Heart right ventricle (tissue), 16 donors: ENCODE results near the gene GSN. TPM values are rescaled to one million over a fixed set of nuclear protein-coding genes. Genes with fewer than 3 reads are reported as not detected.

ENCODE experiments used
- ATAC-seq, 8 donors: fragments of 200-7000 bp; cut with Tn5 transposase; one replicate each; pipeline ENCODE4 v1.9.1; 2020; ENCODE audit warnings: mild to moderate bottlenecking in 8 of 8, moderate library complexity in 8 of 8, moderate number of reproducible peaks in 1 of 8
- DNase-seq, 2 donors: peaks; one replicate each; pipeline ENCODE4 v3.0.0-alpha.2; 2020
- H3K27ac ChIP-seq, 10 donors: fragments of 200-600 bp; sonication (generic) in 2 of 10; one replicate each; pipeline versions ENCODE4 v1.5.0 to v1.8.0; 2020 to 2022; ENCODE audit warnings: mild to moderate bottlenecking in 3 of 10
- H3K27me3 ChIP-seq, 7 donors: fragments of 200-600 bp; one replicate each; pipeline ENCODE4 v1.8.0; 2021 to 2022; ENCODE audit warnings: mild to moderate bottlenecking in 2 of 7
- H3K36me3 ChIP-seq, 9 donors: fragments of 200-600 bp; sonication (generic) in 1 of 9; one replicate each; pipeline versions ENCODE4 v1.5.0 to v1.8.0; 2020 to 2022; ENCODE audit warnings: mild to moderate bottlenecking in 2 of 9
- H3K4me1 ChIP-seq, 9 donors: fragments of 200-600 bp; sonication (generic) in 1 of 9; one replicate each; pipeline versions ENCODE4 v1.5.0 to v1.8.0; 2020 to 2022; ENCODE audit warnings: mild to moderate bottlenecking in 4 of 9
- H3K4me3 ChIP-seq, 10 donors: fragments of 200-600 bp; sonication (generic) in 2 of 10; one replicate each; pipeline versions ENCODE4 v1.5.0 to v1.8.0; 2020 to 2022; ENCODE audit warnings: mild to moderate bottlenecking in 7 of 10, moderate library complexity in 2 of 10
- H3K9me3 ChIP-seq, 11 donors: fragments of 200-600 bp in 10 of 11; sonication (generic) in 2 of 11; one replicate each; pipeline versions ENCODE4 v1.5.0 to v1.8.0; 2013 to 2022; ENCODE audit warnings: mild to moderate bottlenecking in 2 of 11, control low read depth in 1 of 11, moderate library complexity in 1 of 11
- CTCF ChIP-seq, 9 donors: fragments of 200-600 bp; sonication (generic) in 2 of 9; IDR thresholded peaks; one replicate each; pipeline versions ENCODE4 v1.5.0 to v1.8.0; 2021 to 2022; ENCODE audit warnings: antibody characterized with exemption in 9 of 9, mild to moderate bottlenecking in 5 of 9, moderate library complexity in 1 of 9
- WGBS, 2 donors: extraction: QIAGEN DNeasy Blood & Tissue Kit; methylation state at CpG; one replicate each; pipeline ENCODE4 v1.1.7; 2013; ENCODE audit warnings: inconsistent platforms in 1 of 2; 5-methylcytosine and 5-hydroxymethylcytosine counted together
- intact Hi-C, 10 donors: fragments of 100-400 bp; cut with DNase I; formaldehyde crosslinking; loops; one replicate each; pipeline versions ENCODE4 v1.11.1 to v1.14.2; 2022
- polyA plus RNA-seq, 2 donors: library from polyadenylated mRNA; stranded (reverse); fragments of 200-250 nt; gene quantifications; one replicate each; pipeline ENCODE4 v1.2.3, GENCODE V29; 2013
- total RNA-seq, 10 donors: library from RNA; stranded (reverse); fragmentation: NEBNext Ultra II Directional in 3 of 10; extraction: Animal tissue kit (Norgen Biotek cat#: 25700) in 3 of 10; gene quantifications; one replicate each; pipeline versions ENCODE4 v1.2.1 to v1.2.4, GENCODE V29; 2021 to 2023
- donor health status: Arrhythmogenic right ventricular cardiomyopathy.
- donor health status: ischemic (EF 13 %, LVEDD 7.1; RV severe dilation, severe dysfunction).
- donor health status: healthy with polysubstance abuse.
- donor health status: DM: no; HTN: yes; CAD: no.
- donor health status: DM: no; HTN: no; CAD: no.
- donor health status: ischemic (EF 25% LVEDD 6.9; RV normal size, moderate dysfunction).
- donor health status: ischemic (EF 25% LVEDD 5.7; RV mildly dilated, moderate dysfunction).
- donor health status: healthy.
- donor health status: DM: yes; HTN: yes; CAD: no.
- donor health status: Ischemic cardiomyopathy.
- donor health status: ischemic (EF 35%, LVEDD 5.7; RV mildly dilated, moderate dysfunction).
- donor health status: nonischemic (EF 11% LVEDD 7.7; RV severe dilation, severe dysfunction).
- donor health status: DM: yes; HTN: yes; CAD: no.
- donor health status: PGD.
- donor health status: ischemic (EF 29% LVEDD 5.4; RV normal size, mild dysfunction).
- donor health status: nonischemic (EF 23%, LVEDD 6.1; RV moderate dilation, normal function).

Gene GSN
- total and polyA plus RNA-seq, 12 donors, result 360 to 861 (median 668) TPM

DNA sequence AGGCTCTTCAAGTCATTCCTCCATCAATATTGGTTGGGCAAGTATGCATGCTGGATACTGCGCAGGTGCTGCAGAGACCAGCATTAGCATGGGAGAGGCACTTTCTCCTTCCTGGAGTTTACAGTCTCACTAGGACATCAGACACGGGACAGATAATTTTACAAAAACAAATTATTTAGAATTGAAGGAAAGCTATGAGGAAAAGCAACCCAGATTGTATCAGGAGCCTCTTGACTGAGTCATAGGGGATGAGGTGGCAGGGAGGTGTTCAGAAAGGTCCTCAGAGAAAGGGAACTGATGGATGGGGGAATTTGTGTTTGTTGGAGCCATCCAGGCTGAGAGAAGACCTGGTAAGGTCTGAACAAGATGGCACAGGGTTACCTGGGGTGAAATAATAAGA is 41.8 kb upstream of the GSN start:
- Histone ChIP-seq H3K9me3 (no peaks in the 10 kb centered on the region), H3K4me3 (no peak overlapping the region), H3K4me1 (peaks cover 0 to 15% (median 0%) of the 10 kb centered on the region in 9 donors), H3K36me3 (no peaks in the 10 kb centered on the region), H3K27ac (no peak overlapping the region), H3K27me3 (no peaks in the 10 kb centered on the region)
- 78 to 87% methylated on average over 2 of the region's 2 CpGs for WGBS, 2 donors
- ATAC-seq, result no peak
- DNase-seq, result no peak
- intact Hi-C loops, result loop anchor here in 3 of 10 donors (5.0 to 10.0 kb wide), 3 partner anchors 36 to 49 kb away; partner anchors contain the start of gene GSN (in 1 of the 3)
- no peak for TF ChIP-seq CTCF (IDR thresholded peaks at IDR 0.05)

DNA sequence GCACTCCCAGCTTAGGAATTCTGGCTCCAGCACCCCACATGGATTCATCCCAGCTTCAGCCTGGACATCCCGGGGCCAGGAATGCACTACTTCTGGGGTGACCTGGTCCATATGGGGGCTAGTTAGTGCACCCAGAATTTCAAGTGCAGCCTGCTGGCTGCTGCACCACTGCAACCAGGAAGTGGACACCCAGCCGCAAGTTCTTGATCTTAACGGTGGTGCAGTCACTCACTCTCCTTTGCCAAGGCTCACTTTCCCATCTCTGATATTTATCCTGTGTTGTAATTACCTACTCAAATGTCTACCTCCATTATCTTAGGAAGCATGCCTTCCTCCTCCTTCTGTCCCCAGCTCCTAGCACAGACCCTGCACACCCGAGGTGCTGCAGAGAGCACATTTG is 40.1 kb upstream of the GSN start:
- DNase-seq, result no peak
- Histone ChIP-seq H3K27me3 (no peaks in the 10 kb centered on the region), H3K4me1 (peaks cover 0 to 1% (median 0%) of the 10 kb centered on the region in 9 donors), H3K36me3 (peaks cover 0 to 12% (median 0%) of the 10 kb centered on the region in 9 donors), H3K4me3 (no peak overlapping the region), H3K9me3 (no peaks in the 10 kb centered on the region), H3K27ac (no peak overlapping the region)
- intact Hi-C loops, result loop anchor here in 3 of 10 donors (5.0 to 10.0 kb wide), 3 partner anchors 34 to 47 kb away; partner anchors contain the start of gene GSN (in 1 of the 3)
- no peak for TF ChIP-seq CTCF (IDR thresholded peaks at IDR 0.05)
- 73 to 74% methylated on average over 4 of the region's 4 CpGs for WGBS, 2 donors
- no peak for ATAC-seq

DNA sequence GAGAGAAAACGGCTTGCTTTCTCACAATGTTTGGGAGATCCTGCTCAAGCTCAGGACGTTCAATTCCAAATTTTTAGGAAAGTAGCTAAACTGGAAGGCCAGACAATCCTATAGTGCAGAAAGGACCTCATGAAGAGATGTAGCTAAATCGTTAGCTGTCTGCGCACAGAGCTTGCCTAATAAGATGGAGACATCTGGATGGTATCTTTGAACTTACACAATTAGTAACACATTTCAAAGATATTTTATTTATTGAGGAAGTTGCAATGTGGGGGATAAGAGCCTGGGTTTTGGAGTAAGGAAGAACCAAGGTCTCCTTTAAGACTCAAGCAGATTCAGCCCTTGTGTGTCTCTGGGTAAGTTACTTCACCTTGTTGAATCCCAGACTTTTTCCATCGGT is 37.7 kb upstream of the GSN start:
- Histone ChIP-seq H3K9me3 (no peaks in the 10 kb centered on the region), H3K27ac (no peak overlapping the region), H3K36me3 (peaks cover 0 to 12% (median 0%) of the 10 kb centered on the region in 9 donors), H3K27me3 (no peaks in the 10 kb centered on the region), H3K4me3 (no peak overlapping the region), H3K4me1 (peaks cover 0 to 17% (median 0%) of the 10 kb centered on the region in 9 donors)
- no peak for ATAC-seq
- no peak for TF ChIP-seq CTCF (IDR thresholded peaks at IDR 0.05)
- WGBS, 2 donors, result 91 to 93% methylated on average over 5 of the region's 5 CpGs
- DNase-seq, result no peak
- intact Hi-C loops, result loop anchor here in 1 of 10 donors (5.0 kb wide), 1 partner anchor 87 kb away; no protein-coding TSS in a partner anchor

- H3K27me3 ChIP-seq, result no peaks in the 10 kb centered on the region
- intact Hi-C loops, result loop anchor here in 1 of 10 donors (5.0 kb wide), 1 partner anchor 85 kb away; no protein-coding TSS in a partner anchor
- no peaks in the 10 kb centered on the region for H3K9me3 ChIP-seq
- no peak for TF ChIP-seq CTCF (IDR thresholded peaks at IDR 0.05)
- ATAC-seq (no peak), DNase-seq (no peak)
- no peak overlapping the region for H3K27ac ChIP-seq
- H3K4me3 ChIP-seq, result no peak overlapping the region
- 97 to 98% methylated on average over 4 of the region's 4 CpGs for WGBS, 2 donors
- H3K36me3 ChIP-seq, result peaks cover 0 to 12% (median 0%) of the 10 kb centered on the region in 9 donors
- peaks cover 0 to 17% (median 0%) of the 10 kb centered on the region in 9 donors for H3K4me1 ChIP-seq
These were observed 35.7 kb upstream of the GSN start for GRCh38 chr9:121232251-121232650.
